ENCODE results near the gene ALG12.

Gene ALG12

DNA sequence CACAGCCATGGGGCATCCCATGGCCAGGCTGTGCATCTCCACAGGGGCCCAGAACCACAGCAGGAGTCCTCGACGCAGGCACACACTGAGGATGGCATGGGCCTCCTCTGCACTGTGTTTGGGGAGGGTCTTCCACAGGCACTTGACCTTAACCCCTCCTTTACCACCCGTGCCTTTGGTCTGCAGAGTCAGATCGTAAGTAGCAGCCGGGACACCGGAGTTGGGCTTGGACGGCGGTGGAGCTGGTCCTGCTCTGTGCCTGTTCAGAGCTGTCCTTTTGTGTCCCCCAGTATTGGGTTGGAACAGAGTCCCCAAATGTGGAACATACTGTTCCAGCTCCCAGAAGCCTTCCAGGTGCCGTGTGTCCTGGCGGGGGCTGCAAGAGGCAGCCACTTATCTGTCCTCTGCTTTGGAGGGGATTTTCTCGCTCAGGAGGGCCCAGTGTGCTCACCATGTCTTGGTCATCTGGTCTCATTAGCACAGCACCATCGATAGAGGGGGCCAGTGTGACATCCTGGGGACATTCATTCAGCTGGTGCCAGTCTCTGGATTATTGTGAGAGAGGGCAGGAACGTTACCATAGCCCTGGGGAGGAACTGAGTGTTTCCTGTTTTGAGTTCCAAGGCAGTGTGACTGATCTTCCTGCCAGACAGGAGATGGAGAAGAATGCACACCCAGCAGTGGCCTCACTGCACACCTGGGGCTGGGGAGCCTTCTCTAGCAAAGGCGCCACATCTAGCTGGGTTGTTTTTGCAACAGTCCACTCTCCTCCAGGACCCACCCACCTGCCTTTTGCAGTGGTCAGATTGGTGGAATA, 12.6 kb upstream of the ALG12 start:
- peak in 1 of 3 donors; percentile 49 for DNase-seq (ENCODE audit: low read depth in 3 of 3)

DNA sequence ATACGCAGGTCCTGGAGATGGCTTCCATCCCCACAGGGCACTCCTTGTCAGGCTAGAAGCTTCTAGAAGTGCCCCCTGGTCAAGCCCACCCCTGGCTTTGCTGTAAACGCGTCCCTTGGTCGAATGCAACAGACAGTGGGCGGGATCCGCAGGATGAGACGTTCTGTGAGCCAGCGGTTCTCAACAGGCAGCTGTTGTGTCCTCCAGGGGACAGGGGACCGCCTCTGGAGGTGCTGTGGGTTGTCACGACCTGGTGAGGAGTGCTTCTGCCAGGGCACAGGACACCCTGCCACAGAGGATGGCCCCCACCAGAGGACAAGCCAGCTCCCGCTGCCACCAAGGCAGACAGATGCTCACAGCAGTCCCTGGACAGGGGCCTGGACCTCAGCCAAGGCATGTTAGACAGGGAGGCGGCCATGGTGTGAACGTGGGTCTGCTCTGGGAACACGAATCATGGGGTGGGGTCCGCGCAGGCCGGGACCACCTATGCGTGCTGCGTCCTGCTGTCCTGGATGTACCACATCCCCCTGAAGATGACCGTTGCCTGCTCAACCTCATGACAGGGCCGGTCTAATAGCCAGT, 11.8 kb upstream of the ALG12 start:
- DNase-seq (ENCODE audit: low read depth in 3 of 3): no peak

DNA sequence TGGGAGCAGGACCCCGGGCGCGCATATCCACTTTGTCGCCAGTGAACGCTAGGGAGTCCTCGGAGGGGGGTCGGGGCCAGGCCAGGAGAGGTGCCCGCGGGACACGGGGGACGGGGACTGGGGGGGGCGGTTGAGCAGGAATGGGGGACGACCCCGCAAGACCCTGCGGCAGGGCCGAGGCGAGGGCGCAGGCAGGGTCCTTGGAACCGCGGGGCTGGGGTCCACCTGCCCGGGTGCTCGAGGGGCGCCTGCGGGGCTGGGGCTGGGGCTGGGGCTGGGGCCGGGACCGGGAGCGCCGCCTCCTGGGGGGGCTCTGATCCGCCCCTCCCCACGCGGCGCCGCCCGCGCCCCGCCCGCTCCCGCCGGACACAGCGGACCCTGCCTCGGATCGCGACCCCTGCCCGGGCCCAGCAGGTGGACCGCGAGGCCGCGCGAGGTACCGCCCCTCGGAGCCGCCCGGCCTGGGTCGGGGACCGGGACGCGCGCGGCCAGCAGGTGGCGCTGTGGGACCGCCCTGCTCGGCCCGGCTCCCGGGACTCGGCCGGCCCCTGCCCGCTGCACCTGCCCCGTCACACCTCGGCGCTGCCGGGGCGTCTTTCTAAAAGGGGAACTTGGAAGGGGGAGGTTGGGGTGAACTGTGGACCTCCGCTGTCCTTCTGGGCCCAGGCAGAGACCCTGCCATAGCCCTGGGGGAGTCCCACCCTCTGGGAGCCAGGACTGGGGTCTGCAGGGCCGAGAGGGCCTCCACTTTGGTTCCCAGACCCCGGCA, 11.2 kb upstream of the ALG12 start:
- DNase-seq (ENCODE audit: low read depth in 3 of 3): peak; percentile 59 to 80 (median 62)

DNA sequence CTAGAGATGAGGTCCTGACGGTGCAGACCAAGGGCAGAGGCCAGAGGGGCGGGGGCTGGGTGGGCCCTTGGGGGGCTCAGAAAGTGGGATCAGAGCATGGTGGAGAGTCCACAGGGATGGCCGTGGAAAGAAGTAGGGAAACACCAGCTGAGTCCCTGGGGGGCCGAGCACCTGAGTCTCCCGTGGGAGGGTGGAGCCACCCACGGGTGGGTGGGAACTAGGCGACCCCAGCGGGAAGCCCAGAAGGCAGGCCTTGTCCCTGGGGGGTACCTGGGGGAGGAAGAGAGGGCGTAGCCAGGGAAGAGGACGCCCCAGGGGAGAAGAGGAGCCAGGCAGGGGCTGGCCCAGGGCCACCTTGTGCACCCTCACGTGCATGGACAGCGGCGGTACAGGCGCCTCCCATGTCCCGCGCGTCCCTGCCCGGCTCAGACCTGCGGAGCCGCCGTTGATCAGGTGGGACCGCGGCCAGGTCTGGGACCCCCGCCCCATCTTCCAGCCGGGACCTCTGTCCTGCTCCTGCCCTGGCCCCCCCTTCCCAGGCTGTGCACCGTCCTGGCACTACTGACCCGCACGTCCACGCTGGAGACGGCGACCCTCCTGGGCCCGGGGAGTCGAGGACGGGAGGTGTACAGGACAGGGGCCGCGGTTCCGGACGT, 10.4 kb upstream of the ALG12 start:
- no peak for DNase-seq (ENCODE audit: low read depth in 3 of 3)

DNA sequence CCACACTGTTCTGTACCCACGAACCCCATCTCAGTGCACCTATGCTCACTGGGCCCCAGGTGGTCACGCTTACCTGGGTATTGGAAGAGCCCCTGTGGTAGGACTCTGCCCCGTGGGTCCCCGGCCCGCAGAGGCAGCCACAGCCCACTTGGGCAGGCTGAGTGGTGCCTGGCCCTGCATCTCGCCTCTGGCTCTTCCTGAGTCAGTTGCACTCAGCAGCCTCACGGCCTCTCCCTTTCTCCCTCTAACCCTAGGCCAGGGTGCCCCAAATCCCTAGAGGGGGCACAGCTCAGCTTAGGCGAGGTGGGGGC, 9.9 kb upstream of the ALG12 start:
- no peak for DNase-seq (ENCODE audit: low read depth in 3 of 3)

DNA sequence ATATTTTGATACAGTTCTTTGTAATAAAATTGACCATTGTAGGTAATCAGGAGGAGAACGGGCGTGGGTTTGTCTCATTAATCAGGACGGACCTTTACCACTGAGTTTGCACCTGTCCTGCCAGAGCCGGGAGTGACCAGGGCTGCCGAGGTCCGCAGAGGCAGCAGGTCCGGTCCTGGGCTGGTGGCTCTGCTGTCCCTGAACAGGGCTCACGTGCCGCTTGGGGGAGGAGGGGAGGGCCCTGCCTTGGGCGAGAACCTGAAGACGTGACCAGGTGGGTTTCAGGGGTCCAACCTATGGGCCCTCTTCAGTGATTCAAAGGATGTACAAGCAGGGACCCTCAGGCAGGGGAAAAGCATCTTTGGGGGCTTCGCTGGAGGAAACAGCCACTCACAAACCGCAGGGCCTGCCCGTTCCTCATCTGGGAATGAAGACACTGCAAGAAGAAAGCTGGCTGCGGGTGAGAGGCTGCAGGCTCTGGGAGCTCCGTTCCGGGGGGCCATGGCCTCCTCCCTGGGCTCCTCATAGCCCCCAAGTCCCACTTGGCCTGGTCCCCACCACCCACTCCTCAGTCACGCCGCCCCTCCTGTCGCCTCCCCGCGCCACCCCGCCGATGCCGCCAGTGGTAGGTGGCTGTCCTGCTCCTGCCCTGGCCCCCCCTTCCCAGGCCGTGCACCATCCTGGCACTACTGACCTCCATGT, 9.4 kb upstream of the ALG12 start:
- DNase-seq (ENCODE audit: low read depth in 3 of 3): no peak

DNA sequence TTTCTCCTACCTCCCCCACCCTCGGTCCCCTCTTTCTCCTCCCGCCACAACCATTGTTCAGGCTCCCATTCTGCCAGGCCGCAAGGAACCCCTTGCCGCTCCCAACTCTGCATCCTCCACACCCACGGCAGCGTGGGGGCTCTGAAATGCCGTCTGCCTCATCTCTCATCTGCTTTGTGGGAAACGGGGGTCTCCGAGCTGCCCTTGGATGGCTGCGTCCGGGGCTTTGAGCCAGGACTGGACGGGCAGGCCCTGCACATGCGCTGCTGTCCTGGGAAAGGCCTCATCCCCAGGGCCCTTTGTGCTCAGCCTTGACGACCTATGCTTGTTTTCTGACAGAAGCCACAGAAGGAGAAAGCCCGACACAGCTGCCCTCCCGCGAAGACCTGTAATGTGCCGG, 8.7 kb upstream of the ALG12 start:
- no peak for DNase-seq (ENCODE audit: low read depth in 3 of 3)

DNA sequence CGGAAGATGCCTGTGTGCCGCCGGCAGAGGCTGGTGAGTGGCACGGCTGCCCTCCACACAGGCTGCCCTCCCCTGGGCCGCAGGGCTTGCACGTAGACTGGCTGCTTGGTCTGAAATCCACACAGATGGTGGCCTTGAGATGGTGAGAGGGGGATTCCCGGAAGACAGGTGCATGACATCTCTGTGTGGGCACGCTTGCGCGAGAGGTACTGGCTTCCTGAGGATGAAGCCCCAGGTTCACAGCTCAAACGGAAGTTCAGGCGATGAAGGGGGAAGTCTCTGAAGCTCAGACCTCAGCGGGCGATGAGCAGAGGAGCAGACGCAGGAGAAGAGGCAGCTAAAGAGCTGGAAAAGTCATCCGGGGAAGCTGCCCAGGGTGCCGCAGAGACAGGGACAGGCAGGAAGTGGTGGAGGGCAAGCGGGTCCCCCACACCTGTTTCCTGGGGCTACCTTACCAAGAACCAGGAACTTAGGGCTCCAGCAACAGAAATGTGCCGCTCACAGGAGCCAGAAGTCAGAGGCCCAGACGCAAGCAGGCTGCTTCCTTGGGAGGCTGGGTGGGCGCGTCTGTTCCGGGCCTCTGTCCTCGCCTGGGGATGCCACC, 7.4 kb upstream of the ALG12 start:
- peak in 1 of 3 donors; percentile 46 for DNase-seq (ENCODE audit: low read depth in 3 of 3)

DNA sequence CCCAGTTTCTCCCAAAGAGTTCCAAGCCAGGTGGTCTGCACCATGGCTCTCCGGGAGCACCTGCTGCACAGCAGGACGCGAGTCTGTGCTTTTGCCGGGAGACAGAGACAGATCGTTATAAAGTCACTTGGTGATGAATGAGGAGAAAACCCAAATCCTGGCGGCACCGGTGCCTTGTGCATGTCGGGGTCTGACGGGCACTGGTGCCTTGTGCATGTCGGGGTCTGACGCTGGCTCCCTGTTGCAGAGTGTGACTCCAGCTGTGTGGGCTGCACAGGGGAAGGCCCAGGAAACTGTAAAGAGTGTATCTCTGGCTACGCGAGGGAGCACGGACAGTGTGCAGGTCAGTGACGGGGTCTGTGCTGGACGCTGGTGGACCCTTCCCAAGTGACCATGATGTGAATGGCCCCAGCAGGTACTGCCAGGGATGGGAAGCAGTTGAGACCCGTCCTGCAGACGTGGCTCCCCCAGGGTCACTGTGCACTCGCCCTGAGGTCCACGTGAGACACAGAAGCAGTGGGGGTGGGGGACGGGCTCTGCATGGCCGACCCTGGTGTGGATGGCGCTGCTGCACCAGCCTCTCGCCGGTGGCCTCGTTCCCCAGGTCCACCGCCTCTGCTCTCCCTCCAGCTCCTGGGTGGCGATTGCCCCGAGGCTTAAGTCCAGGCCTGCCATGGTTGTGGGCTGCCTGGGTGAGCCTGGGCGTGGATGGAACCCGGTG, 6.0 kb upstream of the ALG12 start:
- no peak for DNase-seq (ENCODE audit: low read depth in 3 of 3)

DNA sequence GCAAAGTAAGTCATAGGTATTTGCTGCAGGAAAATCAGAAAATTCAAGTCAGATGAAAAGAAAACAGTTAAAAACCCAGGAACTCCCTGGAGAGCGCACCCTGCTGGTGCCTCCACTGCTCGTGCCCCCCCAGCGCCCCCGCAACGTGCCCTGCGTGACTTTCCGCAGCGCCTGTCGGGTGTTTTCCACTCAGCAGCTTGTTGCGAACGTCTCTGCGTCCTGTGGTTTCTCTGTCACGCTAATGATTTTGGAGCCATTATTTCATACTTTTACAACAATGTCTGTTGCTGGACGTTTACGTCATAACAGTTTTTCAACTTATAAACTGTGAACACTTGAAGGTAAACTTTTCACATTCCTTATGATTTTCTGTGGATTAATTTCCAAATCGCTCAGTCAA, 5.2 kb upstream of the ALG12 start:
- no peak for DNase-seq (ENCODE audit: low read depth in 3 of 3)

DNA sequence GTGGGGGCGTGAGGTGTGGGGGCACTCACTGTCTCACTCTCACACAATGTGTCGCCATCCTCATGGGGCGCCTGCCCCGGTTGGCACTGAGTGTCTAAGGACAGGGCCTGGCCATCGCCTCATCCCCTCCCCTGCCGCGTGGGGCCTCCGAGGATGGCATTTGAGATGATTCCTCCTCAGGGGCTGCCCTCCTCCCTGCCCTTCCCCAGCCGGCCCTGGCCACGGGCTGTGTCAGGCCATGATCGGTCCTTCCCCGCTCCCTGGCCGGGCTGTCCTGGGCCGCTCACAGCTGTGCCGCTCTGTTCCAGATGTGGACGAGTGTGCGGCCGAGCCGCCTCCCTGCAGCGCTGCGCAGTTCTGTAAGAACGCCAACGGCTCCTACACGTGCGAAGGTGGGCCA, 4.7 kb upstream of the ALG12 start:
- no peak for DNase-seq (ENCODE audit: low read depth in 3 of 3)

DNA sequence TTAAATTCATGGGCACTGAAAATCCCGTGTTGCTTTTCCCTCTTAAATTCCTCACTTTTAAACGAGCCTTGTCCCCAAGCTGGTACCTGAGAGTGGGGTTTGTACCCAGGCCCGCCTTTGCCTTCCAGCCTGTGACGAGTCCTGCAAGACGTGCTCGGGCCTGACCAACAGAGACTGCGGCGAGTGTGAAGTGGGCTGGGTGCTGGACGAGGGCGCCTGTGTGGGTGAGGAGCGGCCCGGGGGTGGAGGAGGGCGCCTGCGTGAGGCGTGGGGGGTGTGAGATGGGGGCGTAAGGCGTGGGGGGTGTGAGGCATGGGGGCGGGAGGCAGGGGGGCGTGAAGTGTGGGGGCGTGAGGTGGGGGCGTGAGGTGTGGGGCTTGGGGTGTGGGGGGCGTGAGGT, 4.2 kb upstream of the ALG12 start:
- DNase-seq (ENCODE audit: low read depth in 3 of 3): no peak

DNA sequence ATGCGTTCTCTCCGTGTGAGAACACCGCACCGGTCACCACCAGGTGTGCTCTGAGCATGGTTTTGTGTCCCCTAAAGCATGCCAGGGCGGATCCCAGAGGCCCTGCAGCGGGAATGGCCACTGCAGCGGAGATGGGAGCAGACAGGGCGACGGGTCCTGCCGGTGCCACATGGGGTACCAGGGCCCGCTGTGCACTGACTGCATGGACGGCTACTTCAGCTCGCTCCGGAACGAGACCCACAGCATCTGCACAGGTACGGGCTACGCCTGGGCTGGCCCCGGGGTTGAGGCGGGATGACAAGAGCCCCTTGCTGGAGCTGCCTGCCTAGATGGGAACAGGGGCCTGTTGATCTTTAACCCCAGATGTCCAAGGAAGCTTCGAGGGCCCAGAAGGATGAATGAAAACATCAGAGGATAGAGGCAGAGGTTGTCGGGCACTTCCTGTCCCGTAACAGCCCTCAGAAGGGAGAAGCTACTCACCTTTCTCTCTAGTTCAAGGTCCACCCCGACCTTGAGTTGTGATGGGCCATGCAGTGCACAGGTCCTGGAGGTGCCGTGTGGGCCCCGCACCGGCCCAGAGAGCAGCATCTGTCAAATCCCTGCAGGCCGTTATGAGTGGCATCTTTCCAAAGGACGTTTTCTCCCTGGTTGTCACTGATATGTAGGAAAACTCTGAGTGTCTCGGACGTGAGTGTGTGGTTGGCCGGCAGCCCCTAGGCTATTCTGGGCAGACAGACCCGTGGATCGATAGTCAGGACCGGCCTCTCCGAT, 3.5 kb upstream of the ALG12 start:
- no peak for DNase-seq (ENCODE audit: low read depth in 3 of 3)

DNA sequence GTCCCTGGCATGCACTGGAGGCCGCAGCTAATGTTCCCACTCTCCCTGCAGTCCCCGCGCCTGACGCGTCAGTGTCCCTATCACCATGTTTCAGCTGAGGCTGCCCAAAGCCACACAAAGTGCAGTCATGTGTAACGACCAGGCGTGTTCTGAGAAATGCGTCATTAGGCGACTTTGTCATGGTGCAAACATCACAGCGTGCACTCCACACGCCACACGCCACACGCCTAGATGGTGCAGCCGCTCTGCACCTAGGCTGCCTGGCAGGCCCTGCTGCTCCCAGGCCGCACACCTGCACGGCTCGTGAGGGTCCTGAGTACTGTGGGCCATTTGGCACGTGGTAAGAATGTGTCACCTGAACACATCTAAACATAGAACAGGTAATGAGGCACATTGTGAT, 2.6 kb upstream of the ALG12 start:
- DNase-seq (ENCODE audit: low read depth in 3 of 3): no peak

DNA sequence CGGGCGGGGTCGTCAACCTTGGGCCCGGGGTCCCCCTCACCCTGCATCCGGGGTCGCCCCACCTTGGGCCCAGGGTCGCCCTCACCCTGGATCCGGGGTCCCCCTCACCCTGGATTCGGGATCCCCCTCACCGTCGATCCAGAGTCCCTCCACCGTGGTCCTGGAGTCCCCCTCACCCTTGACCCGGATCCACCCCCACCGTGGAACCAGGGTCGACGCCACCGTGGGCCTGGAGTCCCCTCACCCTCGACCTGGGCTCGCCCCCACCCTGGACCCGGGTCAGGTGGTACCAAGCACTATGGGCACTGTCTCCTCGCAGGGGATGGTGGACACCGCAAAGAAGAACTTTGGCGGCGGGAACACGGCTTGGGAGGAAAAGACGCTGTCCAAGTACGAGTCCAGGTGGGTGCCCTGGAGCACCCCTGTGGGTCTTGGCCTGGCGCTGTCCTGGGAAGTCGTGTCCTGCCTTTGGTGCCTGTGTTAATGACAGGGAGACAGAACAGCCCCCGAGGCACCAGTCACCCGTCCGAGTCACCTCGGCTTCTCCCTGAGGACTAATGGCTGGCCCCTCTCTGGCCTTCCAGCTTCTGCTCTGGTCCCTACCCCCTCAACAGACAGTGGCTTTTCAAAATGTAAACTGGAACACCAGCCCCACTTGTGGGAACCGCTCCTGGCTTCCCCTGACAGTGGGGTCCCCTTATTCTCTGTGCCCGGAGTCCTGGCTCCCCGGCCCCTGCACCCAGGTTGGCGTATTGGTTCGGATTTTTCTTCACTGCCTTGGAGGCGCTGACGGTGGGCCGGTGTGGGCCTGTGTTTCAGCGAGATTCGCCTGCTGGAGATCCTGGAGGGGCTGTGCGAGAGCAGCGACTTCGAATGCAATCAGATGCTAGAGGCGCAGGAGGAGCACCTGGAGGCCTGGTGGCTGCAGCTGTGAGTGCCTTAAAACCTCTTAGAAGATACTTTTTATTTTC, 958 bp upstream of the ALG12 start:
- DNase-seq (ENCODE audit: low read depth in 3 of 3): no peak

DNA sequence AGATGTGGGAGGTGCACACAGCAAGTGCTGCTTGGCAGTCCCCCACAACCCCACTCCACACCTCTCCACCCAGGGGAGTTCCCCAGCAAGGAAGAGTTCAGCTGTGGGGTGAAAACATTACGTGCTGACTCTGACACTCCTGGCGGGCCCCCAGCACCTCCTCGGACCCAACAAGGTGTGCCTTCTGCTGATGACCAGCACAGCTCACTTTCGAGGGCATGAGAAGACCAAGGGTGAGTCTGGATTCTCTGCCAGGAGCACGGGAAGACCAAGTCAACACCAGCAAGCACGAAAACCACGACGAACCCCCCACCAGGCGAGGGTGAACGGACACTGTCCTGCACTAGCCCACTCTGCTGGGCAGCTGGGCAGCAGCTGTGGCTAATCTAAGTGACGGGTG, 1.4 kb downstream of the ALG12 start:
- no peak for DNase-seq (ENCODE audit: low read depth in 3 of 3)

DNA sequence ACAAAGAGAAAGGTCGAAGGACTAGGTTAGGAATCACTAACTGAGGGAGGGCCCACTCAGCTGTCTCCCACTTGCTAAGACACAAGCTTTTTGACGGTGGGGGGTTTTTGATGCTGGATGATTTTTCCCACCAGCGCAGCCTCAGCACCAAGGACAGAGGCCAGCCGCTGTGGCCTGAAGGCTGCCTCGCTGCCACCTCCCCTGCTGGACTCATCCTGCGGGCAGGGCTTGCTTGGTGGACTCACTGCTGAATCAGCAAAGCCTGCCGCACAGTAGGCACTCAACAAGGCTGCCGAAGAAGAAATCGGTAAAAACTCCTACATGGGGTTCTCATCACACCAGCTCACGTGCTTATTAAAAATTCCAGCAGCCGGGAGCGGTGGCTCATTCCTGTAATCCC, 2.6 kb downstream of the ALG12 start:
- no peak for DNase-seq (ENCODE audit: low read depth in 3 of 3)

DNA sequence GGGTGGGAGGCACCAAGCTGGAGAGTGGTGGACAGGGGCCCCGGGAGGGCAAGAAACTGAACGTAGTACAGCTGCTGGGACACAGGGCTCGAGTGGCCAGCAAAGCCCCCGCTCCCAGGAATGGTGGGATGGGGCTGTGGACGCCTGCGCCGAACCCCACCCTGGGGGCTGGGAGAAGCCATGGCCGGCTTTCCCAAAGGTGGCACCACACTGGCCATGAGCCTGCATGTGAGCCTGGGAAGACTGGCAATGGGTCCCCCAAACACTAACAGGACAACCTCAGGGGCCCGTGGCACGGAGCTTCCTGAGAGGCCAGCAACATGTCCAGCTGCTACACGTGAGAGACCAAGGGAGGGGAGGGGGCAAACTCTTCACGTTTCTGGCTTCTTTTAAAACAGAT, 4.0 kb downstream of the ALG12 start:
- no peak for DNase-seq (ENCODE audit: low read depth in 3 of 3)

DNA sequence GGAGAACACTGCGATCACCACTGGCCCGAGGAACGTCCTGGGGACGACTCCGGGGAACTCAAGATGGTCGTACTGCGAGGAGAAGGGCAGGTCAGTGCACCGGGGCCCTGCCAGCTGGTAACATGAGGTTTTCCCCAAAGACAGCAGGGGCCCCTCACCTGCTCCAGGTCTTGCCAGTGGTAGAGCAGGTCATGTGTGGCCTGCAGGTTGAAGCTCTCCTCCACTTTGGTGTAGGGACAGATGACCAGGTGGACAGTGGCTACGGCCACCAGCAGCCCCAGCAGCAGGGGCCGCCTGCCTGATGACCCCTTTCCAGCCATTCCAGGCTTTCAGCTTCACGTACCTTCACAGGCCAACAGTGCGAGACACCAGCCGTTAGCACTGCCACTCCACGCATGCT, 4.8 kb downstream of the ALG12 start:
- no peak for DNase-seq (ENCODE audit: low read depth in 3 of 3)
